Activated T-cell treated with anti-CD3 and anti-CD28 coated beads for 48 hours (primary cell): ENCODE measurements around the gene MB21D2.
A peak's percentile ranks its signal among the peaks of the same experiment; 100 is the strongest.
"Not testable (repeated sequence)": the region's sequence is repeated elsewhere in the genome, so short reads cannot be mapped to it uniquely, and the experiment has no call there.

Source experiments
- DNase-seq: peaks from one replicate; pipeline ENCODE4 v3.0.0-alpha.2; 2020; ENCODE audit warnings: low read depth

The MB21D2 gene

GRCh38 chr3:192858849-192859585 lies 58.6 kb downstream of the MB21D2 start:
- no peak for DNase-seq

GRCh38 chr3:192857260-192857661 lies 60.4 kb downstream of the MB21D2 start:
- DNase-seq: no peak

GRCh38 chr3:192855434-192855833 lies 62.2 kb downstream of the MB21D2 start:
- DNase-seq: no peak

GRCh38 chr3:192851821-192852372 lies 65.8 kb downstream of the MB21D2 start:
- no peak for DNase-seq

- peak; percentile 33 for DNase-seq
Observed at GRCh38 chr3:192850451-192850981, 67.1 kb downstream of the MB21D2 start.

- DNase-seq: not testable (repeated sequence)
Observed at GRCh38 chr3:192849821-192850220, 67.8 kb downstream of the MB21D2 start.

GRCh38 chr3:192848371-192849233 lies 69.1 kb downstream of the MB21D2 start:
- DNase-seq: no peak

- no peak for DNase-seq
Observed at GRCh38 chr3:192847941-192848340, 69.7 kb downstream of the MB21D2 start.

- no peak for DNase-seq
Observed at GRCh38 chr3:192845526-192845855, 72.2 kb downstream of the MB21D2 start.

- no peak for DNase-seq
Observed at GRCh38 chr3:192844836-192845525, 72.7 kb downstream of the MB21D2 start.

- no peak for DNase-seq
Observed at GRCh38 chr3:192844486-192844765, 73.2 kb downstream of the MB21D2 start.

- DNase-seq: no peak
Observed at GRCh38 chr3:192843723-192844485, 73.8 kb downstream of the MB21D2 start.

GRCh38 chr3:192843119-192843518 lies 74.5 kb downstream of the MB21D2 start:
- DNase-seq: no peak

- no peak for DNase-seq
Observed at GRCh38 chr3:192842711-192843110, 74.9 kb downstream of the MB21D2 start.

- no peak for DNase-seq
Observed at GRCh38 chr3:192842138-192842537, 75.5 kb downstream of the MB21D2 start.

- DNase-seq: no peak
Observed at GRCh38 chr3:192841428-192841827, 76.2 kb downstream of the MB21D2 start.

- DNase-seq: no peak
Observed at GRCh38 chr3:192840143-192840836, 77.4 kb downstream of the MB21D2 start.

- no peak for DNase-seq
Observed at GRCh38 chr3:192835818-192836815, 81.5 kb downstream of the MB21D2 start.

GRCh38 chr3:192834428-192834827 lies 83.2 kb downstream of the MB21D2 start:
- no peak for DNase-seq
